Upper lobe of left lung (tissue), 4 donors: ENCODE measurements around the gene GRIN2D.

Source experiments
- EP300 ChIP-seq, 4 donors: sonication (generic); formaldehyde crosslinking; IDR thresholded peaks; one replicate each; pipeline ENCODE4 v1.5.1; 2017; ENCODE audit warnings: antibody characterized with exemption in 4 of 4, control low read depth in 2 of 4
- TF ChIP-seq, protein P1 (sequence below), 6 experiments: fragments of 450-650 bp in 4 of 6; fragments of 200-600 bp in 2 of 6; sonication (generic) in 2 of 6; IDR thresholded peaks; one replicate each; pipeline ENCODE4 v1.5.1; 2016 to 2019; ENCODE audit warnings: antibody characterized with exemption in 6 of 6

- TF ChIP-seq, protein P1, sequence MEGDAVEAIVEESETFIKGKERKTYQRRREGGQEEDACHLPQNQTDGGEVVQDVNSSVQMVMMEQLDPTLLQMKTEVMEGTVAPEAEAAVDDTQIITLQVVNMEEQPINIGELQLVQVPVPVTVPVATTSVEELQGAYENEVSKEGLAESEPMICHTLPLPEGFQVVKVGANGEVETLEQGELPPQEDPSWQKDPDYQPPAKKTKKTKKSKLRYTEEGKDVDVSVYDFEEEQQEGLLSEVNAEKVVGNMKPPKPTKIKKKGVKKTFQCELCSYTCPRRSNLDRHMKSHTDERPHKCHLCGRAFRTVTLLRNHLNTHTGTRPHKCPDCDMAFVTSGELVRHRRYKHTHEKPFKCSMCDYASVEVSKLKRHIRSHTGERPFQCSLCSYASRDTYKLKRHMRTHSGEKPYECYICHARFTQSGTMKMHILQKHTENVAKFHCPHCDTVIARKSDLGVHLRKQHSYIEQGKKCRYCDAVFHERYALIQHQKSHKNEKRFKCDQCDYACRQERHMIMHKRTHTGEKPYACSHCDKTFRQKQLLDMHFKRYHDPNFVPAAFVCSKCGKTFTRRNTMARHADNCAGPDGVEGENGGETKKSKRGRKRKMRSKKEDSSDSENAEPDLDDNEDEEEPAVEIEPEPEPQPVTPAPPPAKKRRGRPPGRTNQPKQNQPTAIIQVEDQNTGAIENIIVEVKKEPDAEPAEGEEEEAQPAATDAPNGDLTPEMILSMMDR (IDR thresholded peaks at IDR 0.05) = no peak
- TF ChIP-seq EP300 (IDR thresholded peaks at IDR 0.05) = no peak
These were observed 20.6 kb upstream of the GRIN2D start for GRCh38 chr19:48372904-48373303.
